CD4-positive, alpha-beta memory T cell (primary cell): ENCODE results near the gene SERPINB5. TPM values are rescaled to one million over a fixed set of nuclear protein-coding genes. Genes with fewer than 3 reads are reported as not detected.

Source experiments
- CTCF ChIA-PET: fragments of 350-600 bp; sonication (Branson Sonifier 250); formaldehyde crosslinking; loops from one replicate; lab custom pipeline; 2021; ENCODE audit warnings: inconsistent platforms; ENCODE audit not compliant: partially characterized antibody; lab: Charles Lee
- POLR2A ChIA-PET: fragments of 350-600 bp; sonication (Branson Sonifier 250); formaldehyde crosslinking; loops from one replicate; lab custom pipeline; 2021; ENCODE audit not compliant: partially characterized antibody; lab: Charles Lee
- DNase-seq, 5 donors: peaks; one replicate each; pipeline versions ENCODE4 v3.0.0 to v3.0.0-alpha.2; 2020 to 2022; ENCODE audit warnings: mixed read lengths in 1 of 5
- H3K27ac ChIP-seq: one replicate; pipeline ENCODE4 v1.7.0; 2013; ENCODE audit warnings: low read depth, low read length
- H3K27me3 ChIP-seq: 2 replicates; pipeline ENCODE4 v1.7.0; 2013; ENCODE audit warnings: mild to moderate bottlenecking, low read length, moderate library complexity; ENCODE audit not compliant: insufficient read depth
- H3K36me3 ChIP-seq: 2 replicates; pipeline ENCODE4 v1.7.0; 2013; ENCODE audit warnings: mild to moderate bottlenecking, low read length, moderate library complexity; ENCODE audit not compliant: insufficient read depth
- H3K4me1 ChIP-seq: 2 replicates; pipeline ENCODE4 v1.7.0; 2013; ENCODE audit warnings: mild to moderate bottlenecking, low read length, moderate library complexity; ENCODE audit not compliant: insufficient read depth
- H3K4me3 ChIP-seq, 2 donors: one replicate each; pipeline ENCODE4 v1.7.0; 2013; ENCODE audit warnings: low read length in 2 of 2, mild to moderate bottlenecking in 1 of 2
- H3K9me3 ChIP-seq, 2 donors: one replicate each; pipeline ENCODE4 v1.7.0; 2013; ENCODE audit warnings: low read length in 2 of 2, control low read depth in 1 of 2; ENCODE audit not compliant: control insufficient read depth in 1 of 2
- H3K27ac Mint-ChIP-seq, 7 donors: one replicate each; pipeline ENCODE4 v1.8.0; 2020 to 2021; ENCODE audit warnings: mixed read lengths in 7 of 7, mild to moderate bottlenecking in 6 of 7, inconsistent platforms in 3 of 7, moderate library complexity in 3 of 7
- H3K27me3 Mint-ChIP-seq, 2 donors: one replicate each; pipeline ENCODE4 v1.8.0; 2020 to 2021; ENCODE audit warnings: mixed read lengths in 2 of 2
- H3K36me3 Mint-ChIP-seq, 2 donors: one replicate each; pipeline ENCODE4 v1.8.0; 2020 to 2021; ENCODE audit warnings: mixed read lengths in 2 of 2, inconsistent platforms in 1 of 2, mild to moderate bottlenecking in 1 of 2
- H3K4me1 Mint-ChIP-seq, 4 donors: one replicate each; pipeline ENCODE4 v1.8.0; 2020 to 2021; ENCODE audit warnings: mixed read lengths in 4 of 4, mild to moderate bottlenecking in 1 of 4
- H3K4me3 Mint-ChIP-seq, 8 donors: one replicate each; pipeline ENCODE4 v1.8.0; 2020 to 2021; ENCODE audit warnings: mixed read lengths in 8 of 8, mild to moderate bottlenecking in 7 of 8, moderate library complexity in 6 of 8, inconsistent platforms in 3 of 8
- H3K9me3 Mint-ChIP-seq, 8 donors: one replicate each; pipeline ENCODE4 v1.8.0; 2020 to 2021; ENCODE audit warnings: mixed read lengths in 8 of 8, mild to moderate bottlenecking in 5 of 8, inconsistent platforms in 3 of 8, moderate library complexity in 1 of 8
- intact Hi-C: fragments of 100-400 bp; cut with micrococcal nuclease; formaldehyde crosslinking; loops from one replicate; pipeline ENCODE4 v1.15.1; 2023
- polyA plus RNA-seq, 2 donors: library from polyadenylated mRNA; unstranded; fragments of 300-500 nt; fragmentation: Illumina TruSeq; gene quantifications; one replicate each; pipeline ENCODE4 v1.2.3, GENCODE V29; 2021
- total RNA-seq, 2 experiments: library from RNA; stranded (reverse); gene quantifications; one replicate each; pipeline ENCODE4 v1.2.3, GENCODE V29; 2021

Gene SERPINB5
- total and polyA plus RNA-seq, 4 experiments from 2014 or later: not detected

GRCh38 chr18:63518178-63519012 lies 41.6 kb downstream of the SERPINB5 start:
- POLR2A ChIA-PET: no interaction called here
- intact Hi-C loops: loop anchor here (1.0 to 5.0 kb wide), 4 partner anchors 329 to 477 kb away; no protein-coding TSS in a partner anchor
- no peaks in the 10 kb centered on the region for H3K9me3 Mint-ChIP-seq
- no peak overlapping the region for H3K27ac ChIP-seq
- H3K27me3 Mint-ChIP-seq: peaks cover 9 to 12% of the 10 kb centered on the region in 2 donors
- no peaks in the 10 kb centered on the region for H3K9me3 ChIP-seq
- H3K4me1 Mint-ChIP-seq: peaks cover 0 to 5% (median 4%) of the 10 kb centered on the region in 4 donors
- DNase-seq: peak; percentile 44 to 57 (median 49)
- CTCF ChIA-PET: interaction anchor here (0.6 to 4.9 kb wide), 31 partner anchors 9 to 557 kb away, joined by 3 to 67 read pairs (median 4); partner anchors contain the start of gene SERPINB12
- H3K27me3 ChIP-seq: peaks cover 3% of the 10 kb centered on the region
- H3K36me3 Mint-ChIP-seq: no peaks in the 10 kb centered on the region
- no peaks in the 10 kb centered on the region for H3K36me3 ChIP-seq
- no peak overlapping the region for H3K27ac Mint-ChIP-seq
- H3K4me3 Mint-ChIP-seq: no peak overlapping the region
- H3K4me3 ChIP-seq: no peak overlapping the region
- no peaks in the 10 kb centered on the region for H3K4me1 ChIP-seq

GRCh38 chr18:63520053-63520685 lies 43.4 kb downstream of the SERPINB5 start:
- ChIA-PET CTCF (interaction anchor here (3.4 to 4.9 kb wide), 5 partner anchors 7 to 475 kb away, joined by 21 to 67 read pairs (median 39); no protein-coding TSS in a partner anchor), POLR2A (no interaction called here)
- Mint-ChIP-seq H3K4me1 (peaks cover 0 to 5% (median 4%) of the 10 kb centered on the region in 4 donors), H3K27ac (peak overlapping the region in 1 of 7 donors; percentile 31), H3K27me3 (peaks cover 6 to 11% of the 10 kb centered on the region in 2 donors), H3K36me3 (no peaks in the 10 kb centered on the region), H3K4me3 (no peak overlapping the region), H3K9me3 (no peaks in the 10 kb centered on the region)
- Histone ChIP-seq H3K27me3 (peaks cover 3% of the 10 kb centered on the region), H3K36me3 (no peaks in the 10 kb centered on the region), H3K9me3 (no peaks in the 10 kb centered on the region), H3K4me3 (no peak overlapping the region), H3K4me1 (no peaks in the 10 kb centered on the region), H3K27ac (no peak overlapping the region)
- intact Hi-C loops: no loop called here
- no peak for DNase-seq

GRCh38 chr18:63523660-63524059 lies 46.9 kb downstream of the SERPINB5 start:
- Mint-ChIP-seq H3K27ac (no peak overlapping the region), H3K9me3 (peaks cover 0 to 13% (median 0%) of the 10 kb centered on the region in 8 donors), H3K4me3 (no peak overlapping the region), H3K4me1 (no peaks in the 10 kb centered on the region), H3K36me3 (no peaks in the 10 kb centered on the region), H3K27me3 (peaks cover 8 to 10% of the 10 kb centered on the region in 2 donors)
- ChIA-PET CTCF (no interaction called here), POLR2A (no interaction called here)
- Histone ChIP-seq H3K4me3 (no peak overlapping the region), H3K4me1 (no peaks in the 10 kb centered on the region), H3K9me3 (no peaks in the 10 kb centered on the region), H3K27ac (no peak overlapping the region), H3K36me3 (no peaks in the 10 kb centered on the region), H3K27me3 (no peaks in the 10 kb centered on the region)
- no peak for DNase-seq
- intact Hi-C loops: no loop called here

GRCh38 chr18:63527251-63527650 lies 50.5 kb downstream of the SERPINB5 start:
- Histone ChIP-seq H3K4me1 (no peaks in the 10 kb centered on the region), H3K9me3 (no peaks in the 10 kb centered on the region), H3K36me3 (no peaks in the 10 kb centered on the region), H3K27me3 (no peaks in the 10 kb centered on the region), H3K27ac (no peak overlapping the region), H3K4me3 (no peak overlapping the region)
- Mint-ChIP-seq H3K4me1 (no peaks in the 10 kb centered on the region), H3K27ac (no peak overlapping the region), H3K27me3 (peaks cover 4 to 9% of the 10 kb centered on the region in 2 donors), H3K4me3 (no peak overlapping the region), H3K9me3 (peaks cover 0 to 13% (median 0%) of the 10 kb centered on the region in 8 donors), H3K36me3 (no peaks in the 10 kb centered on the region)
- intact Hi-C loops: no loop called here
- DNase-seq: no peak
- POLR2A ChIA-PET: no interaction called here
- CTCF ChIA-PET: interaction anchor here (4.1 kb wide), 1 partner anchor 9 kb away, joined by 39 read pairs; no protein-coding TSS in a partner anchor

GRCh38 chr18:63528863-63529492 lies 52.2 kb downstream of the SERPINB5 start:
- no peaks in the 10 kb centered on the region for H3K4me1 Mint-ChIP-seq
- DNase-seq: no peak
- Histone ChIP-seq H3K36me3 (no peaks in the 10 kb centered on the region), H3K4me3 (no peak overlapping the region), H3K27ac (no peak overlapping the region), H3K4me1 (no peaks in the 10 kb centered on the region), H3K9me3 (no peaks in the 10 kb centered on the region), H3K27me3 (no peaks in the 10 kb centered on the region)
- intact Hi-C loops: no loop called here
- H3K36me3 Mint-ChIP-seq: no peaks in the 10 kb centered on the region
- peaks cover 3 to 10% of the 10 kb centered on the region in 2 donors for H3K27me3 Mint-ChIP-seq
- CTCF ChIA-PET: interaction anchor here (1.4 to 4.1 kb wide), 2 partner anchors 11 to 18 kb away, joined by 3 to 39 read pairs; no protein-coding TSS in a partner anchor
- H3K9me3 Mint-ChIP-seq: peaks cover 0 to 13% (median 0%) of the 10 kb centered on the region in 8 donors
- H3K27ac Mint-ChIP-seq: no peak overlapping the region
- POLR2A ChIA-PET: no interaction called here
- H3K4me3 Mint-ChIP-seq: no peak overlapping the region

GRCh38 chr18:63532471-63532870 lies 55.7 kb downstream of the SERPINB5 start:
- Histone ChIP-seq H3K36me3 (no peaks in the 10 kb centered on the region), H3K27ac (no peak overlapping the region), H3K9me3 (no peaks in the 10 kb centered on the region), H3K27me3 (no peaks in the 10 kb centered on the region), H3K4me3 (no peak overlapping the region), H3K4me1 (no peaks in the 10 kb centered on the region)
- Mint-ChIP-seq H3K4me3 (no peak overlapping the region), H3K36me3 (no peaks in the 10 kb centered on the region), H3K4me1 (no peaks in the 10 kb centered on the region), H3K27ac (no peak overlapping the region), H3K9me3 (peaks cover 0 to 4% (median 0%) of the 10 kb centered on the region in 8 donors), H3K27me3 (peaks cover 5 to 6% of the 10 kb centered on the region in 2 donors)
- POLR2A ChIA-PET: no interaction called here
- CTCF ChIA-PET: no interaction called here
- DNase-seq: no peak
- intact Hi-C loops: no loop called here

- no peak for DNase-seq
- Histone ChIP-seq H3K9me3 (no peaks in the 10 kb centered on the region), H3K4me1 (no peaks in the 10 kb centered on the region), H3K27ac (no peak overlapping the region), H3K36me3 (no peaks in the 10 kb centered on the region), H3K27me3 (no peaks in the 10 kb centered on the region), H3K4me3 (no peak overlapping the region)
- Mint-ChIP-seq H3K27ac (no peak overlapping the region), H3K9me3 (peaks cover 0 to 3% (median 0%) of the 10 kb centered on the region in 8 donors), H3K4me1 (no peaks in the 10 kb centered on the region), H3K36me3 (no peaks in the 10 kb centered on the region), H3K4me3 (no peak overlapping the region), H3K27me3 (peaks cover 5 to 9% of the 10 kb centered on the region in 2 donors)
- intact Hi-C loops: no loop called here
- POLR2A ChIA-PET: no interaction called here
- CTCF ChIA-PET: no interaction called here
These were observed 57.9 kb downstream of the SERPINB5 start for GRCh38 chr18:63534615-63535014.
